Thoracic aorta (tissue), 2 donors: Measurements from ENCODE around the gene DAB2. TPM values are rescaled to one million over a fixed set of nuclear protein-coding genes. Genes with fewer than 3 reads are reported as not detected.
A peak's percentile ranks its signal among the peaks of the same experiment; 100 is the strongest.

Experiments
- ATAC-seq: fragments of 150-250 bp; one replicate; pipeline ENCODE4 v1.8.0; 2017; ENCODE audit warnings: low read depth; ENCODE audit not compliant: insufficient number of reproducible peaks, low FRiP score
- DNase-seq: peaks from one replicate; pipeline ENCODE4 v3.0.0-alpha.2; 2020; ENCODE audit warnings: low spot score
- H3K27ac ChIP-seq, 2 donors: fragments of 200-600 bp; sonication (generic); 1 replicate in 1 of 2; 2 replicates in 1 of 2; pipeline ENCODE4 v1.5.1; 2016; ENCODE audit warnings: mild to moderate bottlenecking in 2 of 2, moderate library complexity in 2 of 2
- H3K27me3 ChIP-seq: fragments of 200-600 bp; sonication (generic); replicated peaks from 2 replicates; pipeline ENCODE4 v1.6.0; 2016; ENCODE audit warnings: mild to moderate bottlenecking; ENCODE audit not compliant: insufficient read depth
- H3K36me3 ChIP-seq: fragments of 200-600 bp; sonication (generic); one replicate; pipeline ENCODE4 v1.5.1; 2016
- H3K4me1 ChIP-seq, 2 donors: fragments of 200-600 bp; sonication (generic); 1 replicate in 1 of 2; 2 replicates in 1 of 2; pipeline versions ENCODE4 v1.5.1 to v1.6.0; 2016; ENCODE audit warnings: low read depth in 2 of 2, mild to moderate bottlenecking in 1 of 2; ENCODE audit not compliant: control insufficient read depth in 1 of 2
- H3K4me3 ChIP-seq: fragments of 200-600 bp; sonication (generic); 2 replicates; pipeline ENCODE4 v1.5.1; 2016; ENCODE audit warnings: mild to moderate bottlenecking
- H3K9me3 ChIP-seq: fragments of 200-600 bp; sonication (generic); 2 replicates; pipeline ENCODE4 v1.5.1; 2016
- total RNA-seq, 2 donors: library from RNA; depleted of rRNA; stranded (reverse); fragments of >200 nt; gene quantifications; one replicate each; pipeline versions ENCODE4 v1.1.0 to v1.2.3, GENCODE V29; 2016
- TF ChIP-seq, protein P1 (sequence below): fragments of 200-600 bp; sonication (generic); IDR thresholded peaks from one replicate; pipeline ENCODE4 v1.5.1; 2019; ENCODE audit warnings: antibody characterized with exemption

DAB2 gene
- total RNA-seq, 2 donors from 2014 or later, result 162 to 187 TPM

DNA sequence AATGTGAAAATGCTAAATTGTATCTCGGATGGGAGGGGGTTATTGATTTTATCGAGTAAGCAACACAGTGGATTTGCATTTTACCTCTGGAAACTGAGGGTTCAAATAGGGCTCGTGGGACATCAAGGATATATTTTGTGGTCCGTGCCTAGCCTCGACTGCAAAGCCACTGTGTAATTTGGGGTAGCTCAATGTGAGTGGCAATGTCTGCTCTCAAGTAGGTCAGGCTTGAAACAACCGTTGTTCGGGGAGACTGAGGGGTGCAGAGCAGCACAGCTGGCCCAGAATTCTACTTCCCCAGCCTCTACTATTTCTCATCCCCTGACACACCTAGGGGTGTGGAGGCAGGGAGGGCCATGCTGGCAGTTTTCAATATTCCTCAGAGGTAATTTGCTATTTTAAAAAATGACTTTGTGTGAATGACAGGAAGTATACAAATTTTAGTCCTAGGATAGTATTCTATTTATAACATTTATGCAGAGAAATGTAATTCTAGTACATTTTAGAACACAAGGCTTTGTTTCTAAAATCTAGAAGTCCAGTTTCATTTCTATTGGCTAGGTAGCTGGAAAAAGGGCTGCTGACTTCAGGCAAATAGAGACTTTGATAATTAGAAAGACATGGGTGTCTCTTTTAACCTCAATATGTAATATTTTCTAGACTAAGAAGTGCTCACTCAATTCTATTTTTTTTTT is 1.4 kb upstream of the DAB2 start:
- DNase-seq (no peak), ATAC-seq (no peak)
- Histone ChIP-seq H3K4me3 (peak overlapping the region; percentile 87), H3K27ac (peak overlapping the region in 1 of 2 donors; percentile 27), H3K4me1 (peaks cover 27 to 42% of the 10 kb centered on the region in 2 donors), H3K9me3 (no peaks in the 10 kb centered on the region), H3K27me3 (no peaks in the 10 kb centered on the region), H3K36me3 (no peaks in the 10 kb centered on the region)
- TF ChIP-seq, protein P1, sequence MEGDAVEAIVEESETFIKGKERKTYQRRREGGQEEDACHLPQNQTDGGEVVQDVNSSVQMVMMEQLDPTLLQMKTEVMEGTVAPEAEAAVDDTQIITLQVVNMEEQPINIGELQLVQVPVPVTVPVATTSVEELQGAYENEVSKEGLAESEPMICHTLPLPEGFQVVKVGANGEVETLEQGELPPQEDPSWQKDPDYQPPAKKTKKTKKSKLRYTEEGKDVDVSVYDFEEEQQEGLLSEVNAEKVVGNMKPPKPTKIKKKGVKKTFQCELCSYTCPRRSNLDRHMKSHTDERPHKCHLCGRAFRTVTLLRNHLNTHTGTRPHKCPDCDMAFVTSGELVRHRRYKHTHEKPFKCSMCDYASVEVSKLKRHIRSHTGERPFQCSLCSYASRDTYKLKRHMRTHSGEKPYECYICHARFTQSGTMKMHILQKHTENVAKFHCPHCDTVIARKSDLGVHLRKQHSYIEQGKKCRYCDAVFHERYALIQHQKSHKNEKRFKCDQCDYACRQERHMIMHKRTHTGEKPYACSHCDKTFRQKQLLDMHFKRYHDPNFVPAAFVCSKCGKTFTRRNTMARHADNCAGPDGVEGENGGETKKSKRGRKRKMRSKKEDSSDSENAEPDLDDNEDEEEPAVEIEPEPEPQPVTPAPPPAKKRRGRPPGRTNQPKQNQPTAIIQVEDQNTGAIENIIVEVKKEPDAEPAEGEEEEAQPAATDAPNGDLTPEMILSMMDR, result no peak

DNA sequence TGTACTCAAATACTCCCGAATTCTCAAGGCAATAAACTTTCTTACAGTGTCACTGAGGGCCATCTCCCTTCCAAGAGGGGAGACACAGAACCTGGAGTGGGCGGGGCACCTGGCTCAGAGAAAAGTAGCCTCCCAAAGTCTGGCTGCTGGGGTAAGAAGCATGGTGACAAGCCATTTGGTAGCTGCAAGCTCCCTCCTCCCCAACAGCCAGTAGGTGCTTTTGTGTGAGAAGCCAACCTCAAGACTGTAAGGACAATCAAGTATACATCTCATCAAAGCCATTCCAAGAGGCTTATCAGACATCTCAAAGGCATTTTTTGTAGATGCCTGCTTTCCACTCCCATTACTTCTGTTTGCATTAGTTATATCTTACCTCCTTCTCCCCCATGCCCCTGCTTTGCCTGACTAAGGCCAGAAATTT is 1.4 kb downstream of the DAB2 start:
- no peak for DNase-seq
- Histone ChIP-seq H3K27ac (peak overlapping the region; percentile 78 to 85), H3K36me3 (no peaks in the 10 kb centered on the region), H3K4me3 (peak overlapping the region; percentile 87), H3K4me1 (peaks cover 43 to 70% of the 10 kb centered on the region in 2 donors), H3K9me3 (no peaks in the 10 kb centered on the region), H3K27me3 (no peaks in the 10 kb centered on the region)
- ATAC-seq, result no peak
- TF ChIP-seq, protein P1, result no peak

DNA sequence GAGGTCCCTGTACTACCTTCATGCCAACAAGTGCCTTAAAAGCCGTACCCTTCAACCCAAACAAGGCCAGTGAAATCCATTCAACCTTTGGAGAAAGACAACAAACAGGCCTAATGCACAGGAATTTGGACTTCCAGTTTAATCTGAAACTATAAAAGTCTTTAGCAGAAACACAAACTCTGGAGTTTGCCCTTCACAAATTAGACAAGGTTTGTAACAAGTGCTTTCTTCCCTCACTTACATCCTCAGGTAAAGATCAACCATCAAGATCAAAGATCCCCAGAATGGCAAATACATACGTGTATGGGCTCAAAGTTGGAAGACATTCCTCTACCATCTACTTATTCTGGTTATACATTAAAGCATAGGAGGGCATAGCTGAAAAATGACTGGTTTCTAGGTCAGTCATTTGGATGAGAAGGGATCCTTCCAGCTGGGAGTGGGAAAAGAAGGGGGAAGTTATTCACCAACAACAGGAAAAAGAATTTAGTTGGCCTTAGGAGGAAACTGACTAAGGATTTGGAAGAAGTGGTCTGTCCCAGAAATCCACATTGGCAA is 2.0 kb downstream of the DAB2 start:
- no peak for ATAC-seq
- TF ChIP-seq, protein P1, result no peak
- H3K27me3 ChIP-seq, result no peaks in the 10 kb centered on the region
- H3K4me1 ChIP-seq, result peaks cover 43 to 70% of the 10 kb centered on the region in 2 donors
- peak overlapping the region; percentile 66 to 78 for H3K27ac ChIP-seq
- H3K36me3 ChIP-seq, result no peaks in the 10 kb centered on the region
- H3K9me3 ChIP-seq, result no peaks in the 10 kb centered on the region
- DNase-seq, result no peak
- peak overlapping the region; percentile 87 for H3K4me3 ChIP-seq

DNA sequence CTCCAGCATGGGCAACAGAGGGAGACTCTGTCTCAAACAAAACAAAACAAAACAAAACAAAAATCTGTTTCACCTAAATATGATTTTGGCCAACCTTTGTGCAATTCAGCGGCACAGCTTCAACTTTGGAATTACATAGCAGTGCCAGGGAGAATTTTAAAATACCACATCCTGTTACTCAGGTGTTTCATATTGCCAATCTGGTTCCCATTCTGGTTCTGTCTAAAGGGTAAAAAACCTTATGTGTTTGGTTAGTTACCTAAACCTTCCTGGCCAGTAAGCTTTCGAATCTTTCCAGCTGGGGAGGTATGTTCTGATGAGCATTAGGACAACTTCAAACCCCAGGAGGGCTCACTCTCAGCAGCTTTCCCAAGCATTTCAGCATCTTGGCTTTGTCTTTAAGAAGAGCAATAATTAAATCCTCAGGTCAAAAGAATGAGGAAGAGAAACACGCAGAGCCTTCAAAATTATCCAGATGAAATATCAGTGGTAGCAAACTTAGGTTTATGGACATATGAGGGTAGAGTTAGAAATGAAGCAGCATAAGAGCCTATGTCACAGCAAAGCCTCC is 2.7 kb downstream of the DAB2 start:
- DNase-seq, result no peak
- Histone ChIP-seq H3K4me3 (peak overlapping the region; percentile 87), H3K27ac (peak overlapping the region; percentile 66 to 78), H3K36me3 (no peaks in the 10 kb centered on the region), H3K9me3 (no peaks in the 10 kb centered on the region), H3K27me3 (no peaks in the 10 kb centered on the region), H3K4me1 (peaks cover 40 to 67% of the 10 kb centered on the region in 2 donors)
- no peak for ATAC-seq
- TF ChIP-seq, protein P1, result no peak

DNA sequence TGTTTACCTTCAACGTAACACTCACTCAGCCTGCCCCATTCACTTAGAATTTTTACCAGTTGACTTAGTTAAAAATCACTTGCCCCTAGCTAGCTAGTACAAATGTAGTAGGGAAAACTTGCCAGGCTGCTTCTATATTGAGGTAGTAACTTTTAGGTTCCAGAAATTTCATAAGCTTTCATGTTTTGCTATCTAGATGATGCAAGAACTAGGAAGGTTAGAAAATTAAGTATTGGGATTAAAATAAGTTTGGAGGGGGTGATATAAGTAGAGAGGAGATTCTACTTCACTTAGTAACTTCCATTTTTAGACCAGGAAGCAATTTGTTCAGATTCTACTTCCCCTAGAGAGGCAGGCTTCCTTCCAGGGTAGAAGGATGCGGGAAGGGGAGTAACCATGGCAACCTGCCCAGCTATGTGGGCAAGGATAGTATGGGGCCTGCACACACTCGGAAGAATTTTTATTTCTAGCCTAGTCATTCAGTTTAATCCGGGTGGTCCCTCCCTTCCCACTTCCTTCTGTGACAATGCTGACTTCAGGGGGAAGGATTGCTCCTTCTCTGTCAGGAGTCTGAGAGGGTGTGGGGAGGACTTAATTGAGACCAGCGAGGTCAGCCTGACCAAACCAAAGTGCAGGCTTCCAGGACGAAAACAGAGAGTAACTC is 4.2 kb downstream of the DAB2 start:
- TF ChIP-seq, protein P1, result no peak
- Histone ChIP-seq H3K27ac (peak overlapping the region; percentile 66 to 78), H3K4me3 (peak overlapping the region; percentile 87), H3K9me3 (no peaks in the 10 kb centered on the region), H3K4me1 (peaks cover 27 to 52% of the 10 kb centered on the region in 2 donors), H3K36me3 (no peaks in the 10 kb centered on the region), H3K27me3 (no peaks in the 10 kb centered on the region)
- ATAC-seq (peak; percentile 44), DNase-seq (peak; percentile 68)
